Urinary bladder (tissue), 4 donors: ENCODE data around the gene PACSIN3. TPM values are rescaled to one million over a fixed set of nuclear protein-coding genes. Genes with fewer than 3 reads are reported as not detected.
"Not testable (repeated sequence)": the region's sequence is repeated elsewhere in the genome, so short reads cannot be mapped to it uniquely, and the experiment has no call there.

Experiments
- DNase-seq: peaks from one replicate; pipeline ENCODE4 v3.0.0-alpha.2; 2015; ENCODE audit errors: extremely low spot score
- H3K27ac ChIP-seq: one replicate; pipeline ENCODE4 v1.5.1; 2013; ENCODE audit warnings: low read depth, mild to moderate bottlenecking, moderate library complexity
- H3K36me3 ChIP-seq: one replicate; pipeline ENCODE4 v1.6.1; 2013; ENCODE audit warnings: mild to moderate bottlenecking, moderate library complexity; ENCODE audit not compliant: insufficient read depth
- H3K4me1 ChIP-seq: one replicate; pipeline ENCODE4 v1.6.1; 2013; ENCODE audit warnings: mild to moderate bottlenecking, moderate library complexity; ENCODE audit not compliant: insufficient read depth
- H3K4me3 ChIP-seq: one replicate; pipeline ENCODE4 v1.5.1; 2013; ENCODE audit warnings: low read depth, low read length
- WGBS: extraction: QIAGEN DNeasy Blood & Tissue Kit; methylation state at CpG from one replicate; pipeline ENCODE4 v1.1.7; 2013; 5-methylcytosine and 5-hydroxymethylcytosine counted together
- polyA plus RNA-seq: library from polyadenylated mRNA; stranded (reverse); fragments of 200-250 nt; gene quantifications from one replicate; pipeline ENCODE4 v1.2.3, GENCODE V29; 2013
- total RNA-seq: library from RNA; depleted of rRNA; stranded (reverse); fragments of >200 nt; gene quantifications from one replicate; pipeline ENCODE4 v1.2.3, GENCODE V29; 2014
- donor health status: healthy with polysubstance abuse.
- donor health status: healthy.

The PACSIN3 gene
- total and polyA plus RNA-seq, 2 donors, result 14.9 to 33.9 TPM

DNA sequence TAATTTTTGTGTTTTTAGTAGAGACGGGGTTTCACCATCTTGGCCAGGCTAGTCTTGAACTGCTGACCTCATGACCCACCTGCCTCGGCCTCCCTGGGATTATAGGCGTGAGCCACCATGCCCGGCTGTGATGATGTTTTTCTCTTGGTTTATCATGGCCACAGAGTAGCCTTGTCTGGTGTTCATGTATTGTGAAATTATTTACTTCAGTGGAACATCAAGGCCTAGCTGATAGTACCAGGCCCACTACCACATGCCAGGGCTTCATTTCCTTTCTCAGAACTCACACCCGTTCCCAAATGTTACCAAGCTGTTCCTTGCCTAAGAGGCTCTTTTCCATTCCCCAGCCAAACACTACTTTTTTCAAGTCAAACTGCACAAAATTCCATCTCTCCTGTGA, 22.4 kb upstream of the PACSIN3 start:
- DNase-seq, result no peak
- H3K4me1 ChIP-seq, result no peaks in the 10 kb centered on the region
- no peak overlapping the region for H3K4me3 ChIP-seq
- WGBS, result 91% methylated on average over 5 of the region's 5 CpGs
- H3K27ac ChIP-seq, result no peak overlapping the region
- no peaks in the 10 kb centered on the region for H3K36me3 ChIP-seq

DNA sequence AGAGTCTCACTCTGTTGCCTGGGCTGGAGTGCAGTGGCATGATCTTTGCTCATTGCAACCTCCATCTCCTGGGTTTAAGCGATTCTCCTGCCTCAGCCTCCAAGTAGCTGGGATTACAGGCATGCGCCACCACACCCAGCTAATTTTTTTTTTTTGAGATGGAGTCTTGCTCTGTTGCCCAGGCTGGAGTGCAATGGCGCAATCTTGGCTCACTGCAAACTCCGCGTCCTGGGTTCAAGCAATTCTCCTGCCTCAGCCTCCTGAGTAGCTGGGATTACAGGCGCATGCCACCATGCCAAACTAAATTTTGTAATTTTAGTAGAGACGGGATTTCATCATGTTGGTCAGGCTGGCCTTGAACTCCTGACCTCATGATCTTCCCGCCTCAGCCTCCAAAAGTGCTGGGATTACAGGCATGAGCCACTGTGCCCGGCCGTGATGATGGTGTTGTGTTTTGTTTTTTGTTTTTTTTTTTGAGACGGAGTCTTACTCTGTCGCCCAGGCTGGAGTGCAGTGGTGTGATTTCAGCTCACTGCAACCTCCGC, 21.8 kb upstream of the PACSIN3 start:
- not testable (repeated sequence) for H3K27ac ChIP-seq, DNase-seq, H3K4me3 ChIP-seq, H3K4me1 ChIP-seq, H3K36me3 ChIP-seq
- 95% methylated on average over 13 of the region's 13 CpGs for WGBS

DNA sequence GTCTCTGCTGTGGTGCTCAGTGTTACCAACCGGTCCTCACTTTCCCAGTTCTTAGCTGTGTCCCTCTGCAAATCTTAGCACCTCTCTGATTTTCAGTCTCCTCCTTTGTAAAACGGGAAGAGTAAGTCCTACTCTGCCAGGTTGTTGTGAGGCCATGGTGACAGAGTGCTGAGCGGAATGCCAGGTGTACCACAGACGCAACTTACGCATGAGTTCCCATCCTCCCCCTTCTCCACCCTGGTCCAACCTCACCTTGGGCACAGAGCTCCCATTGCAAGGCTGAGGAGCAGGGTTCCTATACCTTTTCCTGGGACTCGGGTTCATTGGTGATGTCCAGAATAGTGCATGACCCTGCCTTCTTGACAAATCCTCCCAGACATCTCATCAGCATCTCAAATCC, 21.2 kb upstream of the PACSIN3 start:
- H3K4me3 ChIP-seq, result no peak overlapping the region
- WGBS, result 88% methylated on average over 6 of the region's 6 CpGs
- DNase-seq, result no peak

DNA sequence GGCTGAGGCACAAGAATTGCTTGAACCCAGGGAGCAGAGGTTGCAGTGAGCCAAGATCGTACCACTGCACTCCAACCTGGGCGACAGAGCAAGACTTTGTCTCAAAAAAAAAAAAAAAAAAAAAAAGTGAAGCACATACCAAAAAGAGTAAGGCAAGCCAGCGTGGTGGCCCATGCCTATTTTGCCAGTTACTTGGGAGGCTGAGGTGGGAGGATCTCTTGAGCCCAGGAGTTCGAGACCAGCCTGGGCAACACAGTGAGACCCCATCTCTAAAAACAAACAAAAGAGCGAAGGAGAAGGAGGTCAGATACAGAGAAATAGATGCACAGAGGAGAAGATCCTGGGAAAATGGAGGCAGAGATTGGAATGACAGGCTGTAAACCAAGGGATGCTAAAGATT, 20.3 kb upstream of the PACSIN3 start:
- H3K4me1 ChIP-seq, H3K36me3 ChIP-seq, DNase-seq, H3K27ac ChIP-seq, H3K4me3 ChIP-seq: not testable (repeated sequence)
- WGBS, result 93% methylated on average over 5 of the region's 5 CpGs

More for the DNA sequence above, 21.2 kb upstream of the PACSIN3 start:
- H3K27ac ChIP-seq, result no peak overlapping the region
- H3K4me1 ChIP-seq, result no peaks in the 10 kb centered on the region
- H3K36me3 ChIP-seq, result no peaks in the 10 kb centered on the region

DNA sequence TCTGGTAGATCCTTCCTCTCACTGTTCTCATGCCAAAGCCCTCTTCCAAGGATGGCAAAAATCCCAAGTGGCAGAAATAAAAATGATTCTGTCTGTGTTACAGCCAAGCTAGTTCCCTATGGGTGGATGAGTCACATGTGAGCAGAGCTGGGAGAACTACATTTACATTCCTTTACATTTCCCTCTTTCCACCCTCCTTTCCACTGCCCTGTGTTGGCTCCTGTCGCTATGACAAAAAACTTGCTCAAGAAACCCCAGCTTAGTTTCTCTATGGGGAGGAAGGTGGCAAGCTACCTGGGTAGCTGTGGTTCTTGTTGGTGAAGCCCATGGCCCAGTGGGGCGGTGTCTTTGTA, 18.4 kb upstream of the PACSIN3 start:
- Histone ChIP-seq H3K4me1 (no peaks in the 10 kb centered on the region), H3K27ac (no peak overlapping the region), H3K4me3 (no peak overlapping the region), H3K36me3 (no peaks in the 10 kb centered on the region)
- DNase-seq, result no peak
- WGBS, result 56% methylated on average over 2 of the region's 2 CpGs

DNA sequence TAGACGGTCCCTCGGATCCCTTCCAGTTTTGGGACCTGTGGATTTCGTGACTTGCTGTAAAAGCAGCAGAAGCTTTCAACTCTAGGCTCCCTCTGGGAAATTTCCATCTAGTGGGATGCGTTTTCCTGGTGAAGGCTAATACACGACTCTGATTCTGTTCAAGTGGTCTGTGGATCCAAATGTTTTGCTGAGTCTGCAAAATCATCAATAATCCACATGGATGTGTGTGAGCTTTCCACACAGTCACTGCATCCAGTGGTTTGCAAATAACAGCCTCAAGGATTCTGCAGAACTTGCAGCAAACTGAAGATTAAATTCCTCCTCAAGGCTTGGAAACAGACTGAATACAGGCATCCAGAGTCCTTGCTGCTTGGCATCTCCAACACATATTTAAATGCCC, 16.3 kb upstream of the PACSIN3 start:
- Histone ChIP-seq H3K27ac (no peak overlapping the region), H3K36me3 (no peaks in the 10 kb centered on the region), H3K4me3 (no peak overlapping the region), H3K4me1 (no peaks in the 10 kb centered on the region)
- DNase-seq, result no peak
- 74% methylated on average over 5 of the region's 5 CpGs for WGBS

DNA sequence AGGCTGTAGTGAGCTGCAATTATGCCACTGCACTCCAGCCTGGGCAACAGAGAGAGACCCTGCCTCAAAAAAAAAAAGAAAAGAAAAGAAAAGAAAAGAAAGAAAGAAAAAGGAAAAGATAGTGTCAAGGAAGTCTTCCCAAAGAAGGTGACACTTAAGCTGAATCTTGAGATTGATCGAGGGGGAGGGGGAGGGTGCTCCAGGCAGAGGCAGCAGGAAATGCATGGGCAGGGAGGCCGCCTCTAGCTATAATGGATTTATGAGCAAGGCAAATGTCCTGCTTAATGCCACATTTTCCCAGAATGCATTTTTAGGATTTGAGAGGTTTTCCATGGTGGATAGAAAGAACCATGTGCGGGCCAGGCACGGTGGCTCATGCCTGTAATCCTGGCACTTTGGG, 14.8 kb upstream of the PACSIN3 start:
- WGBS, result 64% methylated on average over 4 of the region's 4 CpGs
- Histone ChIP-seq H3K36me3 (no peaks in the 10 kb centered on the region), H3K4me1 (no peaks in the 10 kb centered on the region), H3K4me3 (no peak overlapping the region), H3K27ac (no peak overlapping the region)
- no peak for DNase-seq

DNA sequence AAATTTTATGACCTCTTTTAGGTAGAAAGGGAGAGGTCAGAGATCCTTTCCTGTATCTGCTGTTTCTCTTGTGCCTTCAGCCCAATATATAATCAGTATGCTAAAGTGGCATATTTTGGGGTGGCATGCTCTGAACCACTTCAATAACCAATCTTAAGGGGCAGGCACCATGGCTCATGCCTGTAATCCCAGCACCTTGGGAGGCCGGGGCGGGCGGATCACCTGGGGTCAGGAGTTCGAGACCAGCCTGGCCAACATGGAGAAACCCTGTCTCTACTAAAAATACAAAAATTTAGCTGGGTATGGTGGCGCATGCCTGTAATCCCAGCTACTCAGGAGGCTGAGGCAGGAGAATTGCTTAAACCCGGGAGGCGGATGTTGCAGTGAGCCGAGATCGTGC, 11.9 kb upstream of the PACSIN3 start:
- 94% methylated on average over 9 of the region's 9 CpGs for WGBS
- H3K36me3 ChIP-seq, DNase-seq, H3K4me3 ChIP-seq, H3K4me1 ChIP-seq, H3K27ac ChIP-seq: not testable (repeated sequence)

DNA sequence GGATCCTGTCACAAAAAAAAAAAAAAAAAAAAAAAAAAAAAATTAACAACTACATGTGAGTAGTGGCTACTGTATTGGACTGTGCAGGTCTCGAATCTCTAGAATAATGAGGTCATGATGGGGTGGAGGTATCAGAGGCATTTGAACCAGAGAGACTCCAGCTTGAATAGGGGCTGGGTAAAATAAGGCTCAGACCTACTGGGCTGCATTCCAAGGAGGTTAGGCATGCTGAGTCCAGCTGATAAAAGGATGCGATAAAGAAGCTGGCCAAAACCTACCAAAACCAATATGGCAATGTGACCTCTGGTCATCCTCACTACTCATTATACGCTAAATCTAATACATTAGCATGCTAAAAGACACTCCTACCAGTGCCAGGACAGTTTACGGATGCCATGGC, 5.9 kb upstream of the PACSIN3 start:
- H3K4me1 ChIP-seq, result no peaks in the 10 kb centered on the region
- no peaks in the 10 kb centered on the region for H3K36me3 ChIP-seq
- WGBS, result 70% methylated on average over 4 of the region's 4 CpGs
- no peak overlapping the region for H3K4me3 ChIP-seq
- H3K27ac ChIP-seq, result no peak overlapping the region
- no peak for DNase-seq

DNA sequence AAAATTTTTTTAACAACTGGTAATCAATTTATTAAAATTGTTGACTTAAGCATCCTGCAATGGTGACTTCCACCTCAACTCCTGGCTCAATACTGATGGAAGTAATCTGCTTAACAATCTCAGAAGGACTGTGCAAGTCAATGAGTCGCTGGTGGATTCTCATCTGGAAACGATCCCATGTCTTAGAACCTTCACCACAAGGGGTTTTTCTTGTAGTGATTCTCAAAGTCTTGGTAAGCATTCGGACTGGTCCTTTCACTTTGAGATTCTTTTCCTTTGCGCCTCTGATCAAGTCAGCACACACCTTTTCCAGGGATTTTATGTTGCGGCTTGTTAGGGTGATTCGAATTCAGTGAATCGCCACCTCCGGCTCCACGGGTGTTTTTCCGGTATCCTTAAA, 4.9 kb upstream of the PACSIN3 start:
- not testable (repeated sequence) for H3K4me3 ChIP-seq, H3K4me1 ChIP-seq, H3K27ac ChIP-seq, H3K36me3 ChIP-seq, DNase-seq
- WGBS, result 85% methylated on average over 10 of the region's 10 CpGs

DNA sequence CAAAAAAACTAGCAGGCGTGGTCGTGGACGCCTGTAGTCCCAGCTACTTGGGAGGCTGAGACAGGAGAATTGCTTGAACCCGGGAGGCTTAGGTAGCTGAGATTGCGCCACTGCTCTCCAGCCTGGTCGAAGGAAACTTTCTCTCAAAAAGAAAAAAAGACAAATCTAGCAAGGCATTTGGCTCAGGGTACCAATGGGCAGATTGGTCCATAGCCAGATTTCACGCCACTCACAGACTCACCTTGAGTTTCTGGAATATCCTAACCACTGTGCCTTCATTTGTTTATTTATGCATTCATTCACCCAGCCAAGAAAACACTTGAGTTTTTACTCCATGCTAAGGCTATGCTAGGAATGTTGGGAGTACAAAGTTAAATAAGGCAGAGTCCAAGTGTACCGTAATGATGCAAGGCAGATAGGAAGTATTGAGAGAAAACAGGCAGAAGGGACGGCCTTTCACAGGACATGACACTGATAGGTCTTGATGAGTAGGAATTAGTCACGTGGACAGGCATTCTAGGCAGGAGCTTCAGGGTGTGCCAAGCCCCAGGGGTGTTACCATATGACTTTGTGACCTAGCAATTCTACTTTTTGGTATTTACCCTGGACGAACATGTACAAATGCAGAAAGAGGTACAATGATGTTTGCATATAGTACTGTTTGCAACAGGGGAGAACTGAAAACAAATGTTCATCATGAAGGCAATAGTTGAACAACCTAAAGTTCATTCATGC, 3.0 kb upstream of the PACSIN3 start:
- WGBS, result 67% methylated on average over 11 of the region's 11 CpGs
- H3K36me3 ChIP-seq, result no peaks in the 10 kb centered on the region
- no peak for DNase-seq
- no peak overlapping the region for H3K4me3 ChIP-seq
- H3K27ac ChIP-seq, result no peak overlapping the region
- no peaks in the 10 kb centered on the region for H3K4me1 ChIP-seq

DNA sequence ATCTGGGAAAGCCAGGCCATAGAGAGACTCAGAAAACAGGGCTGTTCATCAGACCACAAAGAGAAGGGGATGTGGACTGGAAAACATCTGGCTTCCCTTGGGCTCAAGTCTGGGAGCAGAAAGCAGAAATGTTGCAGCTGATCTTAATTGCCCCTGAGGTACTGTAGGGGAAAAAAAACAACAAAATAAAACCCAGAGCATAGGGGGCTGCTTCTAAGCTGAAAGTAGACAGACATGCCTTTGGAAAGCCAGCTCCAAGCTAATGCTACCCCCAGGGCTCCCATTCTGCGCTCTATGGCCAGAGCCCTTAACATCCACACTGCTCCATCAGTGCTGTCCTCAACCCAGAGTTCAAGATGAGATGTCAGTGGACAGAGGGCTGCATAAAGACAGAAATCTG, 2.0 kb upstream of the PACSIN3 start:
- no peak for DNase-seq
- H3K4me3 ChIP-seq, result no peak overlapping the region

DNA sequence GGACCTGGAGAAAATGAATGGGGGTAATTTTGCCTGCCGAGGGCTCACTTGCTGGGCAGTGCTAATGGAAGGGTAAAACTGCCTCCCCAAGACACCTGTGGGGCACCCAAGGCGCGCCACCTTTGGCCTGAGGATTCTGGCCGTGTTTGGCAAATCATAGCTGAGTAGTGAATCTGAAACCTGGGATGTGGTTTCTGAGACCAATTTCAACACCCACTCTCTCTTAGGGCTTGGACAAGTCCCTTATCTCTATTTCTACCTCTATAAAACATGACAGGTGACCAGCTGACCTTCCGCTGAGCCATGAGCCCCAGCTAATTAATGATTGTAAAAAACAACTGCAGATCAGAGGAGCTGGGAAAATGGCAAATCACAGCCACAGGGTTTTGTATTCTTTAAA, 1.5 kb upstream of the PACSIN3 start:
- WGBS, result 27% methylated on average over 5 of the region's 5 CpGs
- no peaks in the 10 kb centered on the region for H3K36me3 ChIP-seq
- no peak for DNase-seq
- H3K4me3 ChIP-seq, result no peak overlapping the region
- no peaks in the 10 kb centered on the region for H3K4me1 ChIP-seq
- no peak overlapping the region for H3K27ac ChIP-seq

More for the DNA sequence above, 2.0 kb upstream of the PACSIN3 start:
- H3K27ac ChIP-seq, result no peak overlapping the region
- no peaks in the 10 kb centered on the region for H3K4me1 ChIP-seq
- WGBS, result 95% methylated on average over 1 of the region's 1 CpG
- no peaks in the 10 kb centered on the region for H3K36me3 ChIP-seq

DNA sequence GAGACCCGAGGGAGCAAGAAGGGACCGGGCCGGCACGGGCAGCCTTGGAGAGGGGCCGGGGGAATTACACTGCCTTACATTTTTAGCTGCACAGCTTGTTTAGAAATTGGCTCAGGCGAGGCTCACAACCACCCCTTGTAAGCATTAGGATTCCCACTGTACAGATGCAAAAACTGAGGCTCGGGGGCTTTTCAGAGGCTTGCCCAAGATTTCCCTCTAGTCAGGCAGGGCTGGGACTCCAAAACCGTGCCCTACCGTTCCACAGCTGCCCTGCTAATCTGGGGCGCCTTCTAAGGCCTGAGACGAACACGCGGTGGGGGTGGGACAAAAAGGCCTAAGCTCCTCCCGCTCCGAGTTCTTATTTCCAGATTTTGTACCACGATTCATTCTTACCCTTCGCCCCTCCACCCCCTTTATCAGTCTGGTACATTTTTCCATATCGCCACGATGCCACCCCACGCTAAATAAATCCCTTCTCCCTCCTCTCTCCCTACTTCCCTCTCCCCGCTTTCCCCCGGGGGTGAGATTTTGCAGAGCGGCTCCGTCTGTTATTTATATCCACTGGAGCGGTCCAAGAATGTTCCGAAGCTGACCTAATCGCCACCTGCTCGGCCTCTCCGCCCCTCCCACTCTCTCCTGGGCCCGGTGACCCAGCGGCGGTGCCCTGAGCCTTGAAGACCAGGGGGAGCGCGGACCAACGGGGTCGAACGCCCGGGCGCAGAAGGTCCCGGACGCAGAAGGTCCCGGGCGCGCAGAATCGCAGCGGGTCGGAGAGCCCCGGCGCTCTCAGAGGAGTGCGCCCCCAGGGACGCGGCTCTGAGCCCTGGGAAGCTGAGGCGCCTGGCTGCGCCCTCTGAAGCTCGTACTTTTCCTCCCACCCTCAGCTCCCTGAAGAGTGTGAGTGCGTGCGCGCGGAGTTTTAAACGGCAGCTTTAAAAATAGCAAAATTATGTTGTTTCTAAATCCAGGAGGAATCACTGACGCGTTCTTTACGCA, 764 bp upstream of the PACSIN3 start:
- H3K4me1 ChIP-seq, result no peaks in the 10 kb centered on the region
- no peak for DNase-seq
- peak overlapping the region; percentile 70 for H3K4me3 ChIP-seq
- WGBS, result 1% methylated on average over 63 of the region's 63 CpGs
- no peak overlapping the region for H3K27ac ChIP-seq
- H3K36me3 ChIP-seq, result no peaks in the 10 kb centered on the region
